HepG2 (cell line): ENCODE measurements around the gene ADI1. TPM values are rescaled to one million over a fixed set of nuclear protein-coding genes. Genes with fewer than 3 reads are reported as not detected.

Experiments
- ARID3A ChIP-seq: IDR thresholded peaks from 2 replicates; pipeline ENCODE4 v1.6.1; 2012; ENCODE audit warnings: low read depth, low read length, improper control_type of control experiment
- ASH2L ChIP-seq: fragments of 300-600, 200-600 bp; sonication (generic); IDR thresholded peaks from 2 replicates; pipeline ENCODE4 v1.7.0; 2017; ENCODE audit warnings: low read depth, mild to moderate bottlenecking, moderate library complexity, mixed read lengths, low read length; ENCODE audit not compliant: insufficient read length
- ATF3 ChIP-seq: sonication (generic); formaldehyde crosslinking; IDR thresholded peaks from 2 replicates; pipeline ENCODE4 v1.4.0; 2020; ENCODE audit warnings: missing genetic modification reagents
- CENPBD1 ChIP-seq: sonication (generic); formaldehyde crosslinking; IDR thresholded peaks from 2 replicates; pipeline ENCODE4 v1.8.0; 2022; ENCODE audit warnings: missing genetic modification reagents, low read depth, mild to moderate bottlenecking, borderline replicate concordance
- DPF2 ChIP-seq: sonication (generic); formaldehyde crosslinking; IDR thresholded peaks from 2 replicates; pipeline ENCODE4 v1.4.0; 2020; ENCODE audit warnings: mild to moderate bottlenecking, low read depth, missing genetic modification reagents, borderline replicate concordance
- ELF3 ChIP-seq: IDR thresholded peaks from 2 replicates; pipeline ENCODE4 v1.6.1; 2016; ENCODE audit warnings: missing genetic modification reagents, missing compliant biosample characterization
- ETV6 ChIP-seq: sonication (generic); formaldehyde crosslinking; conservative IDR thresholded peaks from 2 replicates; pipeline ENCODE4 v1.4.0; 2020; ENCODE audit warnings: missing genetic modification reagents
- HDAC2 ChIP-seq: sonication (generic); formaldehyde crosslinking; IDR thresholded peaks from 2 replicates; pipeline ENCODE4 v1.4.0; 2020; ENCODE audit warnings: missing genetic modification reagents
- HES4 ChIP-seq: sonication (generic); formaldehyde crosslinking; IDR thresholded peaks from 2 replicates; pipeline ENCODE4 v1.9.0; 2021; ENCODE audit warnings: mild to moderate bottlenecking, missing genetic modification reagents, borderline replicate concordance
- HHEX ChIP-seq: IDR thresholded peaks from 2 replicates; pipeline ENCODE4 v1.6.1; 2016; ENCODE audit warnings: control low read depth
- HMGA1 ChIP-seq: sonication (generic); formaldehyde crosslinking; conservative IDR thresholded peaks from 2 replicates; pipeline ENCODE4 v1.4.0; 2020; ENCODE audit warnings: missing genetic modification reagents
- MTF1 ChIP-seq: sonication (generic); formaldehyde crosslinking; IDR thresholded peaks from 2 replicates; pipeline ENCODE4 v1.5.0; 2020; ENCODE audit warnings: missing genetic modification reagents
- NFE2L2 ChIP-seq: fragments of 150-350 bp; IDR thresholded peaks from 2 replicates; pipeline ENCODE4 v1.6.1; 2014; ENCODE audit warnings: low read length
- NR2F2 ChIP-seq: IDR thresholded peaks from 2 replicates; pipeline ENCODE4 v1.6.1; 2012; ENCODE audit warnings: low read depth, inconsistent platforms, borderline replicate concordance
- PHF20 ChIP-seq: sonication (generic); formaldehyde crosslinking; IDR thresholded peaks from 2 replicates; pipeline ENCODE4 v1.5.0; 2020; ENCODE audit warnings: mild to moderate bottlenecking, missing genetic modification reagents
- PLSCR1 ChIP-seq: sonication (generic); formaldehyde crosslinking; IDR thresholded peaks from 2 replicates; pipeline ENCODE4 v1.5.0; 2020; ENCODE audit warnings: missing genetic modification reagents, mild to moderate bottlenecking, borderline replicate concordance
- RORA ChIP-seq: sonication (generic); formaldehyde crosslinking; IDR thresholded peaks from 2 replicates; pipeline ENCODE4 v1.5.0; 2020; ENCODE audit warnings: mild to moderate bottlenecking, missing genetic modification reagents, moderate library complexity
- SETDB1 ChIP-seq: sonication (generic); formaldehyde crosslinking; IDR thresholded peaks from 2 replicates; pipeline ENCODE4 v1.5.1; 2020; ENCODE audit warnings: missing genetic modification reagents, mild to moderate bottlenecking, borderline replicate concordance
- SMARCE1 ChIP-seq: fragments of 450-650 bp; IDR thresholded peaks from 2 replicates; pipeline ENCODE4 v1.6.1; 2017; ENCODE audit warnings: borderline replicate concordance
- ZFP91 ChIP-seq: sonication (generic); formaldehyde crosslinking; IDR thresholded peaks from 2 replicates; pipeline ENCODE4 v1.9.0; 2022; ENCODE audit warnings: missing genetic modification reagents, mild to moderate bottlenecking, borderline replicate concordance
- ZNF337 ChIP-seq: sonication (generic); formaldehyde crosslinking; IDR thresholded peaks from 2 replicates; pipeline ENCODE4 v1.5.1; 2020; ENCODE audit warnings: missing genetic modification reagents, low read depth, mild to moderate bottlenecking, borderline replicate concordance
- ZNF597 ChIP-seq: sonication (generic); formaldehyde crosslinking; IDR thresholded peaks from 2 replicates; pipeline ENCODE4 v1.5.0; 2020; ENCODE audit warnings: missing genetic modification reagents
- ZNF616 ChIP-seq: sonication (generic); formaldehyde crosslinking; IDR thresholded peaks from 2 replicates; pipeline ENCODE4 v1.5.0; 2020; ENCODE audit warnings: low read depth, mild to moderate bottlenecking, missing genetic modification reagents
- ZNF740 ChIP-seq: sonication (generic); formaldehyde crosslinking; IDR thresholded peaks from 2 replicates; pipeline ENCODE4 v1.4.0; 2020; ENCODE audit warnings: missing genetic modification reagents
- ZNF775 ChIP-seq: sonication (generic); formaldehyde crosslinking; IDR thresholded peaks from 2 replicates; pipeline ENCODE4 v1.4.0; 2020; ENCODE audit warnings: missing genetic modification reagents, mild to moderate bottlenecking, moderate library complexity, borderline replicate concordance
- polyA plus RNA-seq, 8 experiments: library from polyadenylated mRNA; depleted of rRNA in 3 of 8; stranded (reverse) in 7 of 8; unstranded in 1 of 8; fragments of >200 nt; fragmentation: Illumina TruSeq in 4 of 8; extraction: Trizol in 4 of 8; gene quantifications; 2 replicates each; pipeline versions ENCODE4 v1.2.1 to v1.2.3, GENCODE V29; 2011 to 2016; ENCODE audit warnings: low read depth in 4 of 8, missing spikeins in 1 of 8, mixed read lengths in 1 of 8; ENCODE audit not compliant: insufficient read depth in 1 of 8
- total RNA-seq, 5 experiments: library from RNA; depleted of rRNA; stranded (reverse); fragments of >200 nt; fragmentation: Illumina TruSeq; extraction: Trizol; gene quantifications; 2 replicates each; pipeline ENCODE4 v1.2.3, GENCODE V29; 2016; ENCODE audit warnings: low read depth in 1 of 5

Gene ADI1
- total and polyA plus RNA-seq, 2 of the 13 experiments (the other 11 are each of a cell fraction or from before 2014, with no cell fraction given), result 28.7 to 123 TPM

- TF ChIP-seq ZNF775 (CRISPR knock-in tag) (0 out of 2 replicates have a peak, but pooled peaks have one; percentile 2), ELF3 (CRISPR knock-in tag) (no peak; the same call in 1 of the 2 replicates), ETV6 (no peak), SETDB1 (CRISPR knock-in tag) (no peak), ZNF337 (0 out of 2 replicates have a peak, but pooled peaks have one; percentile 17), ZNF740 (CRISPR knock-in tag) (no peak), SMARCE1 (no peak), ATF3 (CRISPR knock-in tag) (no peak), NR2F2 (no peak), PHF20 (CRISPR knock-in tag) (no peak), PLSCR1 (CRISPR knock-in tag) (no peak), MTF1 (CRISPR knock-in tag) (no peak), DPF2 (CRISPR knock-in tag) (no peak), ZNF616 (CRISPR knock-in tag) (no peak), HHEX (no peak), ZNF597 (no peak), ARID3A (no peak), NFE2L2 (no peak), HMGA1 (no peak), HES4 (CRISPR knock-in tag) (no peak), ZFP91 (CRISPR knock-in tag) (no peak), HDAC2 (CRISPR knock-in tag) (no peak; the same call in 1 of the 2 replicates), ASH2L (peak; percentile 72), RORA (CRISPR knock-in tag) (no peak), CENPBD1 (no peak)
Measured at GRCh38 chr2:3517948-3518495, 1.3 kb downstream of the ADI1 start (continued).
